ENCODE measurements around the gene FAM107B.
"Not testable (repeated sequence)": the region's sequence is repeated elsewhere in the genome, so short reads cannot be mapped to it uniquely, and the experiment has no call there.

FAM107B gene

DNA sequence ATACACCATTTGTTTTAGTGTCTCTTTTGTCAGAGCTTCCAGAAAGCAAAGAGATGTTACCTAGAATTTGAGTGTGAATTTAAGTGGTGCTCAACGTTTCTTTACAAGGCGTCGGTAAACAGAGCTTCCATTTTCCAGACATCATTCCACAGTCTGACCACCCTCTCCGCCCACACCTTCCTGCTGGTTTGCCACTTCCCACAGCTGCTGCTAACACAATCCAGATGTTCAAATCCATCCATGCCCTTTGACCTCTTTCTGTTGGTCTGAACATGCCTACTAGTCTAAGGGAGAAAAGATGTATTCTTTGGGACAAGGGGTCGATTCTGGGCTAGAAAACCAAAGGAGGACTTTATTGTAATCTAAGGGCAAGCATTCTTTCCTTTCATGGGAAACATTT is 86.1 kb downstream of the FAM107B start:
- no peak for DNase-seq

DNA sequence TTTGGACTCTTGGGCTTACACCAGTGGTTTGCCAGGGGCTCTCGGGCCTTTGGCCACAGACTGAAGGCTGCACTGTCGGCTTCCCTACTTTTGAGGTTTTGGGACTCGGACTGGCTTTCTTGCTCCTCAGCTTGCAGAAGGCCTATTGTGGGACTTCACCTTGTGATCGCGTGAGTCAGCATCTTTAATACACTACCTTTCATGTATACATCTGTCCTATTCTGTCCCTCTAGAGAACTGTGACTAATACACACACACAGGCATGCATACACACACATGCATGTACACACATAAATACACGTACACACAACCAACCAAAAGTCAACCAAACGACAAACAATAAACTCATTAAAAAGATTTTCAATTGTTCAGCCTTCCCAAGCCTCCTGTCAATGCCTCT is 86.5 kb downstream of the FAM107B start:
- not testable (repeated sequence) for DNase-seq

DNA sequence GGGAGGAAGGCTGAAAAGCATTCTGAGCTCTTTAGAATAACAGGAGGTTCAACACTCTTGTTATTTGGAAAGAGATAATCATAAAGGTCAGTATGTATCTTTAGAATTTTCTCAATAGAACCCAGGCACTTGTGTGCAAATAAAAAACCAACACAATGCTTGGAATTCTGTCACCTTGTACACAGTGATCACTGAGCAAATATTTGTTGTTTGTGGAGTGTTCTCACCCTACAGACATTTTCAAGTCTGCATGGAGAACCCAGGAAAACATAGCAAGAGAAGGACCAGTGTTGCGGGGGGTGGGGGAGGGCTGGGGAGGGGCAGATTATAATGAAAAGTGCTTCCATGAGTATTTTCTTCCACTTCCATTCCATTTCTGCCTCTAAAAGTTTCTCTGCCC is 87.4 kb downstream of the FAM107B start:
- no peak for DNase-seq

DNA sequence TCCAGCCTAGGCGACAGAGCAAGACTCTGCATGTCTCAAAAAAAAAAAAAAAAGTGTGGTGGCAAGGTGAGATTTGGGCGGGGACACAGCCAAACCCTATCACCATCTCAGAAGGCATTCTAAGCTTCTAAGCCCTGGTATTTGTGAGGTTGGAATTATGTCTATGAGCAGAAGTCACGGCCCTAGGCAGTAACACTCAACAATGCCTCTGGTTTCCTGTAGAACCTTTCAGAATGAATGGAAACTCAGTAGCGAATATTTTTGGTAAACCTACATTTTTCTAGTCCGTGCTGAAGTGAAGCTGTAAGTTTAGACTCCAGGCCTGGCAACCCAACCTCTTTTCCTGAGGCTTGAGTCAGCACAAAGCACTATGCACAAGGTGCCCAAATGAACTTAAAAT is 88.3 kb downstream of the FAM107B start:
- DNase-seq: no peak

DNA sequence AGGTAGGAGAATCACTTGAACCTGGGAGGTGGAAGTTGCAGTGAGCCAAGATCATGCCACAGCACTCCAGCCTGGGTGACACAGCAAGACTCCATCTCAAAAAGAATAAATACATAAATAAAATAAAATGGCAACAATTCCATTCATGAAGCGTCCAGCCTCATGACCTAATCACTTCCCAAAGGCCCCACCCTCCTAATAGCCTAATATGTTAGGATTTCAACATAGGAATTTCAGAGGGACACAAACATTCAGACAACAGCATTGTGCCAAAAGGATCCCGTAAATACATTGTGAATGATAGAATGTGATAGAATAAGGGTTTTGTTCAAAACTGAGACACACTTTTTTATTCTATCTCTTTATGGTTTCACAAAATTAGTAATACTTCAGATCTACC is 90.3 kb downstream of the FAM107B start:
- DNase-seq: no peak

DNA sequence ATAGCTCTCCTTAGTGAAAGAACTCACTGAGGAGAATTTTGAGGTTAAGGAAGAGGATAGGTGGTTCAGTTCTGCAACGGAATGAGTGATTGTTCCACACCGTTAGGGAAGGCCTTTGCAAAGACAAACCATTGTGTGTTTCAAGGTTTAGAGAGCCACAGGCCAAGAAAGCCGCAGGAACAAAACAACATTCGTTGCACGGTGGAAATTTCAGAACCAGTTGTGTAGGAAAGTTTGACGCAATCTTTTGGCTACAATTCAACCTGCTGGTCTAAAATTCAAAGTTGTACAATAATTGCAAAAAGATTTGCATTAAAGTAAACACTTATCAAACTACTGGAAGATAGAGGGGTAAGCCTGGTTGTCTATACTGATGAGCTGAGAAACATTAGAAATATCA is 91.4 kb downstream of the FAM107B start:
- no peak for DNase-seq

DNA sequence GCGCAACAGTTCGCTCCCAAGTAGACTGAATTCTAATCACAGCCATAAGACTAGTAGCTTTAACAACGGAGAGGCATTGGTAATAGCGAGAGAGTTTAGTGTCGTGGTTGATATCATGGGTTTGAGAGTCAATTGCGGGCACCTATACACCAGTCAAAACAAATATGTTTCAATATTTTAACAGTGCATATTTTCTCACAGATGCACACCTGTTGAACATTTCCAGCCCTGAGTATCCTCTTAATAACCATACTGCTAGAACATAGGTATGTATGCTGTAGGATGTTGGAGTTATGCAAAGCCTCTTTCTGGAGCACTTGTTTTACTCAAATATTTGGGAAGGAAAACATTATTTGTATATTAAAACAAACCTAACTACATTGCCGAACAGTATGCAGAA is 92.9 kb downstream of the FAM107B start:
- DNase-seq: no peak

DNA sequence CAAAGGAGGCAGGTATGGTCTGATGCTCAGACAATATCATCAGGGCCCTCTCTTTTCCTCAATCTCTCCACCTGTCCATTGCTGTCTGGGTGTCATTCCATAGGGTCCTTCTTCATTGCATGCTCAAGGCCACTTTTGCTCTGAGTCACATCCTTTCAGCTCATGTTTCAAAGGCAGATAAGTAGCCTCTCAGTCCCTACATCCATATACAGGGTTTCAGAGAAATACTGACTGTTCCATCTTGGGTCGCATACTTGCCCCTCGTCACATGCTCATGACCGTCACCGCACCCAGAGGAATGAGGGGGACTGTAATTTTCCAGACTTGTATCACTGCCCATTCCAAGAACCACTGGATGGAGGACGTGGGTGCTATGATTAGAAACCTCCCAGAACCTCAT is 93.4 kb downstream of the FAM107B start:
- DNase-seq: no peak

DNA sequence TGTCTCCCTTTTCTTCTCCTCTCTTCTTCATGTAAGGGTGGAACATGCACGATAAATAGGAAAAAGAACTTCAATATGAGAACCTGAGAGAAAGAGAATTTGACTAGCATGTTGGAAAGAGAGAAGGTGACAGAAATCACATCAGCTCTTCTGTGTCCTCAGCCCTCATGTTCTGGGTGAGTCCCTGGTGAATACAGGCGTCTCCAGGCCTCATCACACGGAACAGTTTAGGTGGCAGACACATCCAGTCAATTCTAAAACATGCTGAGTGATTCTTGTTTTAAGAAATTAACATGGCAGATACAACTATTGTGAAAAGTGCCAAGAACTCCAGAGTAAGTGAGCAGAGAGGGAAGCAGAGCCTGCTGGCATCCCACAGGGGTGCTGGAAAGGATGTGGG is 96.1 kb downstream of the FAM107B start:
- no peak for DNase-seq

DNA sequence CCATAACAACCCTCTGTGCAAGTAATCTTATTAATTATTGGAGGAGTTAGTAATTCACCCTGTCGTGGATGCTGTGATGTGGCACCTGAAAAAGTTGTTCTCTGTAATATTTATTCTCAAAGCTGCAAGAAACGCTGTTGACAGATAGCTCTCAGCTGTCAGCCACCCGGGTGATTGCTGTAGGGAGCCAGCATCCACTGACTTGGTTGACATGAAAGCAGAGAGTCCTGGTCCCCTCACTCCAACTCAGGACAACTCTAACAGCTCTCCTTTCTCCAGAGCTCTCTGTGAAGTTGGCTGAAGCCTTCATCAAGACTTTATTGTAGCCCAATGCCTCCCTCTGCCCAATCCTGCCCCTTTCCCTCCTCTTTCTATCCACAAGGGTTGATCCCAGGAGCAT is 98.0 kb downstream of the FAM107B start:
- DNase-seq: no peak

DNA sequence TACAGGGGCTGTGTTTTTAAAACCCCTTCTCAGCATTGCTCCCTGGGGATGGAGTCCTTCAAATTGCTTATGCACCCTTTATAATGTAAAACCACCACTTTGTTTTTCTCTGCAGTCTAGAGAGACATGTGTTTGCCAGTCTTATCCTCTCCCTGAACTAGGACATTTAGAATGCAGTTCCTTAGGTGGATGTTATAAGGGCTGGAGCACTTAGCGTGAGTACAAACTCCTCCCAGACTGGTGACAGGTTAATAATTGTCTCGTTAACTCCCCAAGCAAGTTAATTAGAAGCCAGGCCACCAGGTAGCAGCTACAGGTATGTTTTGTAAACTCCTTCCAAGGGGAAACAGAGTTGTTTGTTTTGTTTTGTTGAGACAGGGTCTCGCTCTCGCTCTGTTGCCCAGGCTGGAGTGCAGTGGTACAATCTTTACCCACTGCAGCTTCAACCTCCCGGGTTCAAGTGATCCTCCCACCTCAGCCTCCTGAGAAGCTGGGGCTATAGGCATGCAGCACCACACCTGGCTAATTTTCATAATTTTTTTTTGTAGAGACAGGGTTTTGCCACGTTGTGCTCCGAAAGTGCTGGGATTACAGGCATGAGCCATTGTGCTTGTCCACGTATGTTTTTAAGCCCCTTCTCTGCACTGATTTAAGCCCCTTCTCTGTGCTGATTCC is 100.2 kb downstream of the FAM107B start:
- no peak for DNase-seq

DNA sequence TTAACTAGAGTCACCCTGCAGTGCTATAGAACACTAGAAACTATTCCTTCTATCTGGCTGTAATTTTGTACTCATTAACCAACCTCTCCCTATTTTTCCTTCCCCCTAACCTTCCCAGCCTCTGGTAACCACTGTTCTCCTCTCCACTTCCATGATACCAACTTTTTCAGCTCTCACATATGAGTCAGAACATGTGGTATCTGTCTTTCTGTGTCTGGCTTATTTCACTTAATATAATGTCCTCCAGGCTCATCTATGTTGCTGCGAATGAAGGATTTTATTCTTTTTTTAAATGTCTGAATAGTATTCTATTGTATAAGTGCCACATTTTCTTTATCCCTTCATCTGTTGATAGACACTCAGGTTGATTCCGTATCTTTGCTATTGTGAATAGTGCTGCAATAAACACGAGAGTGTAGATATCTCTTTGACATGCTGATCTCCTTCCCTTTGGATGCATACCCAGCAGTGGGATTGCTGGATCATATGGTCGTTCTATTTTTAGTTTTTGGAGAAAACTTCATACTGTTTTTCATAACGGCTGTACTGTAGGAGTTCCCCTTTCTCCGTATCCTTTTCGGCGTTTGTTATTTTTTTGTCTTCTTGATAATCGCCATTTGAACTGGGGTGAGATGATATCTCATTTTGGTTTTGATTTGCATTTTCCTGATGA is 101.4 kb downstream of the FAM107B start:
- no peak for DNase-seq

DNA sequence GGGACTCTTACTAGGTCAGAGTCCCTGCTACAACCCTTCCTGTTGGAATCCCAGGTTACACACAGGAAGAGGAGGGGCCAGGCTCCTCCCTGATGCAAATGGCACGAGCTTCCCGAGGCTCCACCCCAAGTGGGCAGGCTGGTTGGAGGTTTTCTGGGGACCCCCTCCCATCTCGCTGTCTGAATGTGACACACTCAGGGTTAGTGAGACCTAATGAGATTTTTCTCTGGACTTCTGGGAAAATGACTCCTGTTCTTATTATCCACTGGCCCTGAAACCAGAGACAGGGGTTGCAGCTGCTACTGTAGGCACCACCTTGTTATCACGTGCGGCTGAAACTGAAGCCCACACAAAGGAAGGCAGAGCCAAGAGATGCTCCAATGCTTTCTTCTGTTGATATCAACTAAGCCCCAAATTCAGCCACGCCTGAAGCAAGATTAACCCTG is 103.3 kb downstream of the FAM107B start:
- no peak for DNase-seq

DNA sequence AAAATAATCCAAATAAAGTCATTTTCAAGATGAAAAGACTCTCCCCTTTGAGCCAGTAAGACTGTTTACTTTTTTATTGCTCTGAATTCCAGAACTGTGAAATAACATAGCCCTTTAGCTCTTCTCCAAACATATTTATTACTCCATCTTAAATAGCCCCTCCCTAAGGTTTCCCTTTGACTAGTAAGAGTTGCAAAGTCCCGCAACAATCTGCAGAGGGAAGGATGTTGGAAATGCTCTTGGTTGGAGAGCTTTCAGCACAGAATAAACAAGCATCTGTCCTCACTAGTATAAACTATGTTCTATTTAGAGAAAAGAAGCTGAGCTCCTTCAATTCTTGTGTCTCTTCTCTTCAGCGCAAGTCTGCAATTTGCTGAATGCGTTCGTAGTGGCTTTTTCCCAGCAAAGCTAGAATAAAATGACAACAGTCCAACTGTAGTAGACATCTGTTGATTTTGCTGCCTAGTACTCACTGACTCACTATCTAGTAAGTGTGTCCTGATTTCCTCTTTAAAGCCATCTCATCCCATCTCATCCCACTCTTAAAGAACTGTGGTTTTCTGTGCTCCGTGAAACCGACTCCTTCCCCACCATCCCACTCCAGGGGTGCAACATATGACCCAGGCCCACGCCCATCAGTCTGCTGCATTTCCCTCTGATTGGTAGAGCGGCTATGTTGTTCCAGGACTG is 104.0 kb downstream of the FAM107B start:
- DNase-seq: no peak

DNA sequence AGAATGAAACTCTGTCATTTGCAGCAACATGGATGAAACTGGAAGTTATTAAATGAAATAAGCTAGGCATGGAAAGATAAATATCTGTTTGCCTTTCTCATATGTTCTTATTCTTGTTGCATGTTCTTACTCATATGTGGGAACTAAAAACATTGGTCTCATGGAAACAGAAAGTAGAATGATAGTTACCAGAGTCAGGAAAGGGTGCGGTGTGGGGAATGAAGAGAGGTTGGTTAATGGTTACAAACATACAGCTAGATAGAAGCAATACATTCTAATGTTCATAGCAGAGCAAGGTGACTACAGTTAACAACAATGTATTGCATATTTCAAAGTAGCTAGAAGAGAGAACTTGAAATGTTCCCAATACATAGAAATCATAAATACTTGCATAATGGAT is 105.1 kb downstream of the FAM107B start:
- DNase-seq: no peak

DNA sequence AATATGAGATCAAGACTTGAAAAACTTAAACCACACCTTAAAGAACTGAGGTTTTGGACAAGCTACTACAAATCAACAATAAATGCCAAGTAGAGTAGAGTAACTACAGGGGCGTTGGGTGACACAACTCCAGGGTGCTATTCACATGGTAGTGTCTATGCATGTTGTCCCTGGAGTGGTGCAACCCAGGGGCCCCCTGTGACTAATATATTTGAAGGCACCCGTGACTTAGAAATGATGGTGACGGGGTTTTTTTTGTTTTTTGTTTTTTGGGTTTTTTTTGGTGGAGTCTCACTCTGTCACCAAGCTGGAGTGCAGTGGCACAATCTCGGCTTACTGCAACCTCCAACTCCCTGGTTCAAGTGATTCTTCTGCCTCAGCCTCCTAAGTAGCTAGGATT is 106.9 kb downstream of the FAM107B start:
- no peak for DNase-seq

DNA sequence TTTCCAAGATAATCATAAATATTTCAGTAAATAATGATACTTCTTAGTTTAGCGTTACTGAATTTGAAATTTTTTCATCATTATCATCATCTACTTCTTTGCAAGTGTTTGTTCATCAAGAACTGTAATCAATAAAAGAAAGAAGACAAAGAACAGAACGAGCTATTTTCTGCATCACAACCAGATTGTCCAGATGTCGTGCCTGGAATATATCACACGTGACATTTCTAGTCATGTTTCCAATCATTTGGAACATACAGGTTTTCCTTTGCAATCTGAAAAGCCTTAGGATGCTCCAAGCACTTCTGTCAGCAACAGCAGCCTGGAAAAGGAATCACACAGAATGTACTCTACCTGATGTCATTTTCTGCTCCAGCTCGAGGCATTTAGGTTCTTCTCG is 107.4 kb downstream of the FAM107B start:
- no peak for DNase-seq

DNA sequence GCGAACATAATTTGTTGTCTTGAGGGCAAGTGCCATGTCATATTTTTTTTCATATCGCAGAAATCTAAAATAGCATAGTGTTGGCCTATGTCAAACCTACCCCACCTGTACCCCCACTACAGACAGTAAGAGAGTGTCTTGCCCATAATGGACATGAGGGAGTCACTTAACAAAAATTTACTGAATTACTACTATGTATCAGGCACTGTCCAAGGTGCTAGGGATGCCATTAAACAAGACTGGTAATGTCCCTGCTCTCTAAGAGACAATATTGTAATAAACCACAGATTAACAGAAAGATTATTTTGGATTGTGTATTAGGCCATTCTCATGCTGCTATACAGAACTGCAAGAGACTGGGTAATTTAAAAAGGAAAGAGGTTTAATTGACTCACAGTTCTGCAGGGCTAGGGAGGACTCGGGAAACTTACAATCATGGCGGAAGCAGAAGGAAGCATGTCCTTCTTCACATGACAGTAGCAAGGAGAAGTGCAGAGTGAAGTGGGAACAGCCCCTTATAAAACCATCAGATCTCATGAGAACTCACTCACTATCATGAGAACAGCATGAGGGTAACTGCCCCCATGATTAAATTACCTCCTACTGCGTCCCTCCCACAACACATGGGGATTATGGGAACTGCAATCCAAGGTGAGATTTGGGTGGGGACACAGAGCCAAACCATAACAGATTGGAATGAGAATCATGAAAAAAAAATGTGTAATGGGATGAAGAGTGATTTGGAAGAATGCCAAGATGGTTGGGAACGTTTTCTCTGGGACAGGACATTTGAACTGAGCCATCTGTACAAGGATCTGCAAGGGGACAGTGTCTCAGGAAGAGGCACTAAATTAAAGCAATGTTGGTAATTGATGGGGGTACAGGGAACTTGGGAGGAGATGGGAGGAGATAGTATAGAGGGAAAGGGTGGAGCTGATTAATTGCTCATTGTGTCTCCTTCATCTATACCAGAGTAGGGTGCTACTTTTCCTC is 108.5 kb downstream of the FAM107B start:
- no peak for DNase-seq

DNA sequence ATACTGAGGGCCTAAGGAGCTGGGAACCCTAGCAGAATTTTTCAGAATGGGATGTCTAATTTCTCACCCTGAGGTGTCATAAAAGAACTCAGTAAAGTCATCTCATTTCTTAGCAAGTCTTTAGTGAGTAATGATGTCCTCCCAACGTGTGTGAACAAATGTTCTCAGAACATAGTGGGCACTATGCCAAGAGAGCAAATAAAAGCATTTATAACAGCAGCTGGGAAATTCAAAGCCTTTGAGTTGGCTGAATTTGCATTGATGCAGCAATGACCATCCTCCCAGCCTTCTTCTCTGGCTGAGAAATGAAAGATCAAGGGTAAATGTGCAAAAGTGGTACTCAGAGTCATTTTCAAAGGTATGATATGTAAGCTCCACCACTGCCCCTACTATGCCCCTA is 109.4 kb downstream of the FAM107B start:
- no peak for DNase-seq

DNA sequence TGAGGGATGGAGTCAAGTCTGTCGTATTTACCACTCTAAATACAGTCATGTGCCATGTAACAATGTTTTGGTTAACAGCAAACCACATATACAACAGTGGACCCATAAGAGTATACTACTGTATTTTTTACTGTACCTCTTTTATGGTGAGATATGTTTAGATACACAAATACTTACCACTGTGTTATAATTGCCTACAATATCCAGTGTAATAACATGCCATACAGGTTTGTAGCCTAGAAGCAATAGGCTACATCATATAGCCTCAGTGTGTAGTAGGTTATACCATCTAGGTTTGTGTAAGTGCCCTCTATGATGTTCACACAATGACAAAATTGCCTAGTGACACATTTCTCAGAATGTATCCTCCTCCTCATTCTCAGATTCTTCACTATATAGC is 110.4 kb downstream of the FAM107B start:
- no peak for DNase-seq

DNA sequence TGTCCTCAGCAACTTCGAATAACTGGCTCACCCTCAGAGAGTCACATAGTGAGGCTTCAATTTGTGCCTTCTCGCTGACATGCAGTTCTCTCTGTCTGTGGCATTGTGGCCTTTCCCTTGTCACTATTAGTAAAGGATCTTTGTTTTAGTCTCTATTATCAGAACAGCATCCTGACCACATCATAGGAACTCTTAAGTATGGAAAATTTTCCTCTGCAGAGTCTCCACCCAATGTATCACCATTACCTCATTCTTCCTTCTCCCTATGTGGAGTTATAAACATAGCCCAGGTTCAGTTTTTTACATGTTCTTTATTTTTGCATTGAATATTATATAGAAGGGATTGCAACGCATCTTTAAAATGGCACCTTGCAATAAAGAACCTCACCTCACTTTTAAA is 112.9 kb downstream of the FAM107B start:
- no peak for DNase-seq

DNA sequence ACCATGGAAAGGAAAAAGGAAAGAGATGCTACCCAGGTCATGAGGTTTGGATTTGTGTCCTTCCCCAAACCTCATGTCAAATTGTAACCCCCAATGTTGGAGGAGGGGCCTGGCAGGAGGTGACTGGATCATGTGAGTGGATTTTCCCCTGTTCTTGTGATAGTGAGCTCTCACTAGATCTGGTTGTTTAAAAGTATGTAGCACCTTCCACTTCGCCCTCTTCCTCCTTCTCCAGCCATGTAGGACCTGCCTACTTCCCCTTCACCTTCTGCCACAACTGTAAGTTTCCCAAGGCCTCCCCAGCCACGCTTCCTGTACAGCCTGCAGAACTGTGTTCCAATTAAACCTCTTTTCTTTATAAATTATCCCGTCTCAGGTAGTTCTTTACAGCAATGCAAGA is 113.9 kb downstream of the FAM107B start:
- DNase-seq: no peak

DNA sequence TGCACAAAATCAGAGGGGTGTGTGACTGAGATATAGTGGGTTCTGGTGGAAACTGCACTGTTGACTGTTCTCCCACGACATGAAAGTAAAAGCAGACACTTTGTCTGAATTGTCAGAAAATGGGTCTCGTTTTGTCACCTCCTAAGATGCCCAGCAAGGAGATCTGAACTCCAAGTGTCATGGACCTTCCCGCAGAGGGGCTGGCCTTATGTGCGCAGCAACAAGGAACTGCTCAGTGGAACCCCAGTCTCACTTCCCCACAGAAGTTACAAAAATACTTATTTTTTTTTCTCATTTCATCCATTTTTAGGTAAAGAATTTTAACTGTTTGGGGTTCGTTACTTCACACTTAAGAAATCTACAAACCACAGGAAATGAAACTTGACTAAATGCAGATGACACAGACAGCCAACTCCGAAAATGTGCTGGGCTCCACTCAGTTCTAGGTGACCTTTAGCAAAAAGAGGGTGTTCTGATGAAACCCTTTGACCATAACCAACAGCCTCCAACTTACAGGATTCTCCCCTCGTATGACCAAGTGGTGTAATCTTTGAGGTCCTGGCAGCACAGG is 115.0 kb downstream of the FAM107B start:
- DNase-seq: peak; percentile 47 to 63

Data from stimulated activated CD4-positive, alpha-beta T cell treated with anti-CD3 and anti-CD28 coated beads, Interleukin-2, amount 100 ng/mL, for 24 hours (primary cell).